ENCODE results near the gene FZR1.

FZR1 gene

GRCh38 chr19:3533033-3533432, 26.9 kb downstream of the FZR1 start:
- no peak for DNase-seq

- DNase-seq: no peak
Observed at GRCh38 chr19:3533563-3534216, 27.6 kb downstream of the FZR1 start.

- DNase-seq: no peak
Observed at GRCh38 chr19:3534375-3535234, 28.5 kb downstream of the FZR1 start.

GRCh38 chr19:3535235-3535535, 29.1 kb downstream of the FZR1 start:
- DNase-seq: no peak

- DNase-seq: no peak
Observed at GRCh38 chr19:3535563-3535965, 29.5 kb downstream of the FZR1 start.

- no peak for DNase-seq
Observed at GRCh38 chr19:3535981-3536380, 29.9 kb downstream of the FZR1 start.

GRCh38 chr19:3536429-3537100, 30.5 kb downstream of the FZR1 start:
- DNase-seq: no peak

- DNase-seq: no peak
Observed at GRCh38 chr19:3537101-3537437, 31.0 kb downstream of the FZR1 start.

- no peak for DNase-seq
Observed at GRCh38 chr19:3537438-3538240, 31.5 kb downstream of the FZR1 start.

- DNase-seq: no peak
Observed at GRCh38 chr19:3538258-3538929, 32.3 kb downstream of the FZR1 start.

- no peak for DNase-seq
Observed at GRCh38 chr19:3538965-3539755, 33.0 kb downstream of the FZR1 start, which contains the start of gene TEKTIP1. Gene TEKTIP1, plus strand, starts transcription at chr19:3539174. Its CDS starts 4 bp downstream, at chr19:3539178.

GRCh38 chr19:3539756-3540118, 33.6 kb downstream of the FZR1 start:
- DNase-seq: no peak

- no peak for DNase-seq
Observed at GRCh38 chr19:3543150-3544057, 37.3 kb downstream of the FZR1 start.

- DNase-seq: no peak
Observed at GRCh38 chr19:3544058-3544376, 37.9 kb downstream of the FZR1 start.

GRCh38 chr19:3544742-3545668, 38.9 kb downstream of the FZR1 start:
- DNase-seq: peak; percentile 17

GRCh38 chr19:3545669-3546034, 39.5 kb downstream of the FZR1 start:
- no peak for DNase-seq

- no peak for DNase-seq
Observed at GRCh38 chr19:3546119-3546518, 40.0 kb downstream of the FZR1 start.

- DNase-seq: no peak
Observed at GRCh38 chr19:3547301-3547731, 41.2 kb downstream of the FZR1 start.

- no peak for DNase-seq
Observed at GRCh38 chr19:3547767-3548282, 41.7 kb downstream of the FZR1 start.

GRCh38 chr19:3548606-3549005, 42.5 kb downstream of the FZR1 start:
- no peak for DNase-seq
